A549 treated with GW870086 at 1 μM for 4 hours (cell line): ENCODE data around the gene FAM221A. TPM values are rescaled to one million over a fixed set of nuclear protein-coding genes. Genes with fewer than 3 reads are reported as not detected.

ENCODE experiments used
- total RNA-seq: library from RNA; stranded (reverse); fragments of 200-300 nt; extraction: Qiagen RNA extraction; gene quantifications from 5 replicates; pipeline ENCODE4 v1.2.3, GENCODE V29; 2022; ENCODE audit warnings: low read depth

FAM221A gene, protein sequence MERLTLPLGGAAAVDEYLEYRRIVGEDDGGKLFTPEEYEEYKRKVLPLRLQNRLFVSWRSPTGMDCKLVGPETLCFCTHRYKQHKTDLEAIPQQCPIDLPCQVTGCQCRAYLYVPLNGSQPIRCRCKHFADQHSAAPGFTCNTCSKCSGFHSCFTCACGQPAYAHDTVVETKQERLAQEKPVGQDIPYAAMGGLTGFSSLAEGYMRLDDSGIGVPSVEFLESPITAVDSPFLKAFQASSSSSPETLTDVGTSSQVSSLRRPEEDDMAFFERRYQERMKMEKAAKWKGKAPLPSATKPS
- total RNA-seq: 0.28 to 0.53 TPM (median 0.39 TPM) in 4 of 5 replicates, not detected in the other

GRCh38 chr7:23679898-23680413 lies at the start of gene FAM221A:
FAM221A (plus strand) TSS chr7:23680199; CDS start chr7:23680219, 20 bp downstream.

GRCh38 chr7:23710000-23710399 lies 30.0 kb downstream of the FAM221A start, which contains the start of gene STK31:
STK31 (plus strand) TSS chr7:23710219; CDS start chr7:23710286, 67 bp downstream.

Other genes with a start within 250 kb of the FAM221A start
- gene IGF2BP3, start 209.7 kb upstream of the FAM221A start, total RNA-seq: 22.2 to 31.3 TPM (median 28.9 TPM) in 5 replicates
- 66.4 to 78.6 TPM (median 74.4 TPM) in 5 replicates for gene TRA2A, start 148.2 kb upstream of the FAM221A start, total RNA-seq
- 2.2 to 3.9 TPM (median 3.6 TPM) in 5 replicates for gene CCDC126, start 82.8 kb upstream of the FAM221A start, total RNA-seq
- 0.39 to 1.1 TPM (median 0.66 TPM) in 5 replicates for gene STK31, start 30.0 kb downstream of the FAM221A start, total RNA-seq